ENCODE measurements around the gene JPT2.
"Not testable (repeated sequence)": the region's sequence is repeated elsewhere in the genome, so short reads cannot be mapped to it uniquely, and the experiment has no call there.

- not testable (repeated sequence) for TF ChIP-seq HDGF (IDR thresholded peaks at IDR 0.05); EP300 (IDR thresholded peaks at IDR 0.05; ENCODE audit: borderline replicate concordance in 1 of 2, control insufficient read depth in 1 of 2, low read depth in 2 of 2, low read length in 2 of 2); JUND (IDR thresholded peaks at IDR 0.05; ENCODE audit: low read depth, low read length); CTCF (IDR thresholded peaks at IDR 0.05 in 2 of 3, conservative IDR thresholded peaks at IDR 0.05 in 1 of 3; ENCODE audit: control insufficient read depth in 2 of 3, extremely low read depth in 1 of 3, insufficient read depth in 1 of 3, low read depth in 3 of 3, low read length in 3 of 3)
Observed at GRCh38 chr16:1732551-1732987, 54.5 kb downstream of the JPT2 start.
